Testis (tissue), 2 donors: Measurements from ENCODE around the gene OR6C68.

ENCODE experiments used
- CTCF ChIP-seq, 3 experiments: fragments of 450-650 bp in 2 of 3; fragments of 200-600 bp in 1 of 3; sonication (generic) in 1 of 3; IDR thresholded peaks; one replicate each; pipeline ENCODE4 v1.5.1; 2016 to 2019; ENCODE audit warnings: antibody characterized with exemption in 3 of 3, mild to moderate bottlenecking in 2 of 3, moderate library complexity in 1 of 3
- POLR2A ChIP-seq: fragments of 450-650 bp; IDR thresholded peaks from one replicate; pipeline ENCODE4 v1.6.1; 2017; ENCODE audit warnings: antibody characterized with exemption, mild to moderate bottlenecking, moderate library complexity

- TF ChIP-seq CTCF (IDR thresholded peaks at IDR 0.05) (no peak), POLR2A (no peak)
These were observed 19.9 kb upstream of the OR6C68 start for GRCh38 chr12:55472264-55472663.
